Measurements from ENCODE around the gene EEF1AKMT4.
"Not testable (repeated sequence)": the region's sequence is repeated elsewhere in the genome, so short reads cannot be mapped to it uniquely, and the experiment has no call there.

- TF ChIP-seq CTCF (IDR thresholded peaks at IDR 0.05; ENCODE audit: low read depth, low read length, missing input control); REST (IDR thresholded peaks at IDR 0.05); ATF3 (IDR thresholded peaks at IDR 0.05): not testable (repeated sequence)
Observed at GRCh38 chr3:184267249-184267648, 17.8 kb downstream of the EEF1AKMT4 start.
